ENCODE results near the gene TAMALIN. TPM values are rescaled to one million over a fixed set of nuclear protein-coding genes. Genes with fewer than 3 reads are reported as not detected.

Gene TAMALIN
- total RNA-seq, 1 experiment from 2014 or later, result not detected

DNA sequence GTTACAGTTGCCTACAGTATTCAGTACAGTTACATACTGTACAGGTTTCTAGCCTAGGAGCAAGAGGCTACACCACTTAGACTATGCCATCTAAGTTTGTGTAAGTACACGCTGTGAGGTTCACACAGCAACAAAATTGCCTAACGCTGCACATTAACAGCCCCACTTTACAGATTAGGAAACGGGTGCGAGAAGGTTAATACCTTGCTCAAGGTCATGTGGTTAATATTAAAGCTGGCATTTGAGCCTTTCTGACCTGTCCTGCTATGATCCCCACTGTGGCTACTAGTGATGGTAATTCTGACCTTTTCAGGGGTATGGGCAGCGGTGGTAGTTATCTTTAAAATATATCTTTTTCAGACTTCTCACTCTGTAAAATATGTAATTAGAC is 34.3 kb upstream of the TAMALIN start:
- Mint-ChIP-seq H3K4me1 (ENCODE audit: insufficient read depth, unreplicated experiment) (peaks cover 55% of the 10 kb centered on the region), H3K36me3 (ENCODE audit: insufficient read depth, unreplicated experiment) (peaks cover 17% of the 10 kb centered on the region), H3K27me3 (ENCODE audit: insufficient read depth, unreplicated experiment) (no peaks in the 10 kb centered on the region), H3K9me3 (ENCODE audit: unreplicated experiment) (no peaks in the 10 kb centered on the region), H3K27ac (ENCODE audit: low read depth, unreplicated experiment) (peak overlapping the region; percentile 99), H3K4me3 (ENCODE audit: unreplicated experiment) (no peak overlapping the region)
- no peak for TF ChIP-seq CTCF (IDR thresholded peaks at IDR 0.05; ENCODE audit: unreplicated experiment)
- intact Hi-C loops (cut with micrococcal nuclease), result no loop called here
- no peak for DNase-seq (ENCODE audit: unreplicated experiment)
- ChIA-PET CTCF (interaction anchor here (0.5 to 1.9 kb wide), 9 partner anchors 9 to 1097 kb away, joined by 3 to 8 read pairs (median 3); no protein-coding TSS in a partner anchor), POLR2A (interaction anchor here (1.1 to 3.8 kb wide), 4 partner anchors 12 to 53 kb away, joined by 3 to 39 read pairs (median 23); partner anchors contain the start of gene ACVR1B)
- BruUV-seq (replicated peaks), result TSS peak; percentile 87

- Mint-ChIP-seq H3K4me3 (ENCODE audit: unreplicated experiment) (peak overlapping the region; percentile 34), H3K27ac (ENCODE audit: low read depth, unreplicated experiment) (peak overlapping the region; percentile 99), H3K36me3 (ENCODE audit: insufficient read depth, unreplicated experiment) (peaks cover 22% of the 10 kb centered on the region), H3K9me3 (ENCODE audit: unreplicated experiment) (no peaks in the 10 kb centered on the region), H3K27me3 (ENCODE audit: insufficient read depth, unreplicated experiment) (no peaks in the 10 kb centered on the region), H3K4me1 (ENCODE audit: insufficient read depth, unreplicated experiment) (peaks cover 55% of the 10 kb centered on the region)
- intact Hi-C loops (cut with micrococcal nuclease), result no loop called here
- TF ChIP-seq CTCF (IDR thresholded peaks at IDR 0.05; ENCODE audit: unreplicated experiment), result no peak
- POLR2A ChIA-PET, result interaction anchor here (0.7 to 3.8 kb wide), 5 partner anchors 10 to 52 kb away, joined by 3 to 39 read pairs (median 4); partner anchors contain the start of gene ACVR1B
- peak; percentile 88 for DNase-seq (ENCODE audit: unreplicated experiment)
- no TSS peak for BruUV-seq (replicated peaks)
- CTCF ChIA-PET, result interaction anchor here (0.5 to 1.9 kb wide), 6 partner anchors 8 to 1097 kb away, joined by 3 to 8 read pairs (median 4); no protein-coding TSS in a partner anchor
Observed at GRCh38 chr12:51972849-51973273, 33.9 kb upstream of the TAMALIN start.

DNA sequence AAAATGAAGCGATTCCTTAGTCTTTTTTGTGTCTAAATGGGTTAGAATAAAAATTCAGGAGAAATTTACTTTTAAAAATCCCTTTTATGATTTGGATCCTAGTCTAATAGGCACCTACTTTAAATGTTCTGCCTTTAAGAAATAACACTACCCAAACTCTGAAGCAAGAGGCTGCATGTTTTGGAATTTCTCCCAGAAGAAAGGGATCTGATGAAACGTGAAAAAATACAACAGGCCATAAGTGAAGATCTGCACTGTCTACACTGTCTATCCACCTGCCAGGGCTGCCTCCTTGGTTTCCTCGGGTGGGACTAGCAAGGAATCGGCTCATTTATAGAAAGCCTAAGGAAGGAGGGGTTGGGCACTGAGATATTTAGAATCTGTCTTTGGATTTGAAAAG is 33.2 kb upstream of the TAMALIN start:
- peak; percentile 53 for DNase-seq (ENCODE audit: unreplicated experiment)
- H3K4me1 Mint-ChIP-seq (ENCODE audit: insufficient read depth, unreplicated experiment), result peaks cover 53% of the 10 kb centered on the region
- TF ChIP-seq CTCF (IDR thresholded peaks at IDR 0.05; ENCODE audit: unreplicated experiment), result no peak
- ChIA-PET POLR2A (interaction anchor here (0.7 to 3.8 kb wide), 3 partner anchors 9 to 22 kb away, joined by 3 to 33 read pairs (median 4); partner anchors contain the start of gene ACVR1B), CTCF (interaction anchor here (1.9 kb wide), 1 partner anchor 11 kb away, joined by 8 read pairs; no protein-coding TSS in a partner anchor)
- peaks cover 29% of the 10 kb centered on the region for H3K36me3 Mint-ChIP-seq (ENCODE audit: insufficient read depth, unreplicated experiment)
- no peaks in the 10 kb centered on the region for H3K9me3 Mint-ChIP-seq (ENCODE audit: unreplicated experiment)
- BruUV-seq (replicated peaks), result TSS peak; percentile 60
- no peaks in the 10 kb centered on the region for H3K27me3 Mint-ChIP-seq (ENCODE audit: insufficient read depth, unreplicated experiment)
- intact Hi-C loops (cut with micrococcal nuclease), result no loop called here
- H3K27ac Mint-ChIP-seq (ENCODE audit: low read depth, unreplicated experiment), result peak overlapping the region; percentile 99
- H3K4me3 Mint-ChIP-seq (ENCODE audit: unreplicated experiment), result peak overlapping the region; percentile 34

GRCh38 chr12:51974646-51975045 is 32.1 kb upstream of the TAMALIN start:
- no peaks in the 10 kb centered on the region for H3K27me3 Mint-ChIP-seq (ENCODE audit: insufficient read depth, unreplicated experiment)
- no TSS peak for BruUV-seq (replicated peaks)
- peaks cover 51% of the 10 kb centered on the region for H3K4me1 Mint-ChIP-seq (ENCODE audit: insufficient read depth, unreplicated experiment)

More at GRCh38 chr12:51974646-51975045, 32.1 kb upstream of the TAMALIN start:
- Mint-ChIP-seq H3K4me3 (ENCODE audit: unreplicated experiment) (no peak overlapping the region), H3K36me3 (ENCODE audit: insufficient read depth, unreplicated experiment) (peaks cover 40% of the 10 kb centered on the region), H3K27ac (ENCODE audit: low read depth, unreplicated experiment) (no peak overlapping the region), H3K9me3 (ENCODE audit: unreplicated experiment) (no peaks in the 10 kb centered on the region)
- intact Hi-C loops (cut with micrococcal nuclease), result no loop called here
- CTCF ChIA-PET, result interaction anchor here (0.6 to 1.5 kb wide), 6 partner anchors 9 to 80 kb away, joined by 3 to 7 read pairs (median 4); no protein-coding TSS in a partner anchor
- no peak for TF ChIP-seq CTCF (IDR thresholded peaks at IDR 0.05; ENCODE audit: unreplicated experiment)
- POLR2A ChIA-PET, result interaction anchor here (0.5 to 1.3 kb wide), 3 partner anchors 9 to 723 kb away, joined by 3 to 5 read pairs (median 5); no protein-coding TSS in a partner anchor
- DNase-seq (ENCODE audit: unreplicated experiment), result no peak

Data from MCF 10A (cell line).